Panc1 (cell line): ENCODE measurements around the gene QPCT. TPM values are rescaled to one million over a fixed set of nuclear protein-coding genes. Genes with fewer than 3 reads are reported as not detected.

Experiments used
- ATAC-seq: fragments of 200-7000 bp; cut with Tn5 transposase; 2 replicates; pipeline ENCODE4 v1.9.1; 2020; ENCODE audit warnings: mild to moderate bottlenecking, moderate library complexity
- BruUV-seq: library from RNA; stranded (reverse); fragments of 400-500 nt; replicated peaks from 2 replicates; lab custom pipeline; 2021; lab: Mats Ljungman, UMichigan
- CTCF ChIA-PET: fragments of 300-600 bp; sonication (Branson Sonifier 250); formaldehyde crosslinking; loops from one replicate; lab custom pipeline; 2022; ENCODE audit warnings: antibody characterized with exemption; lab: Charles Lee
- POLR2A ChIA-PET: fragments of 300-600 bp; sonication (Branson Sonifier 250); formaldehyde crosslinking; loops from one replicate; lab custom pipeline; 2022; ENCODE audit warnings: antibody characterized with exemption; lab: Charles Lee
- DNase-seq: peaks from one replicate; pipeline ENCODE4 v3.0.0-alpha.2; 2010; ENCODE audit warnings: low read depth, low spot score
- H3K27ac ChIP-seq: 2 replicates; pipeline ENCODE4 v1.5.1; 2011; ENCODE audit warnings: mild to moderate bottlenecking, low read length, inconsistent platforms
- H3K27me3 ChIP-seq: fragments of 200-500 bp; sonication (Bioruptor generic); 2 replicates; pipeline ENCODE4 v1.6.0; 2014; ENCODE audit warnings: low read length, inconsistent platforms; ENCODE audit not compliant: control insufficient read depth, insufficient read depth
- H3K36me3 ChIP-seq: fragments of 200-500 bp; sonication (Bioruptor generic); 2 replicates; pipeline ENCODE4 v1.5.1; 2014; ENCODE audit warnings: inconsistent platforms, mild to moderate bottlenecking, low read length, moderate library complexity; ENCODE audit not compliant: control insufficient read depth, insufficient read depth
- H3K4me1 ChIP-seq: 2 replicates; pipeline ENCODE4 v1.5.1; 2011; ENCODE audit warnings: inconsistent platforms, mild to moderate bottlenecking, low read length, moderate library complexity; ENCODE audit not compliant: control insufficient read depth, insufficient read depth
- H3K4me3 ChIP-seq, 2 experiments: 2 replicates each; pipeline ENCODE4 v1.5.1; 2011 to 2012; ENCODE audit warnings: low read depth in 2 of 2, low read length in 2 of 2, mild to moderate bottlenecking in 2 of 2, inconsistent platforms in 1 of 2, moderate library complexity in 1 of 2
- H3K9me3 ChIP-seq: fragments of 200-500 bp; sonication (Bioruptor generic); 2 replicates; pipeline ENCODE4 v1.5.1; 2014; ENCODE audit warnings: low read depth, mild to moderate bottlenecking, inconsistent platforms, low read length, moderate library complexity; ENCODE audit not compliant: control insufficient read depth, insufficient read depth
- CTCF ChIP-seq: fragments of 450-650 bp; IDR thresholded peaks from 2 replicates; pipeline ENCODE4 v1.5.1; 2017; ENCODE audit warnings: mild to moderate bottlenecking
- POLR2AphosphoS5 ChIP-seq: IDR thresholded peaks from 2 replicates; pipeline ENCODE4 v1.6.1; 2012; ENCODE audit warnings: mild to moderate bottlenecking, low read depth, low read length, moderate library complexity
- REST ChIP-seq, 2 experiments: IDR thresholded peaks; 2 replicates each; pipeline ENCODE4 v1.6.1; 2011 to 2012; ENCODE audit warnings: low read depth in 2 of 2, control low read depth in 1 of 2, low read length in 1 of 2, mild to moderate bottlenecking in 1 of 2, moderate library complexity in 1 of 2; ENCODE audit not compliant: insufficient read depth in 1 of 2
- SIN3A ChIP-seq: IDR thresholded peaks from 2 replicates; pipeline ENCODE4 v1.6.1; 2012; ENCODE audit warnings: low read depth, mild to moderate bottlenecking, low read length, moderate library complexity, borderline replicate concordance; ENCODE audit not compliant: insufficient read depth
- TCF7L2 ChIP-seq: IDR thresholded peaks from 2 replicates; pipeline ENCODE4 v1.6.1; 2011; ENCODE audit warnings: mild to moderate bottlenecking, low read depth, low read length, inconsistent platforms
- in situ Hi-C: cut with HindIII; loops from 2 replicates; pipeline ENCODE4 v1.10.0; 2016; ENCODE audit warnings: low sequenced_read_pairs, low pct_unique_long_range_greater_than_20kb
- intact Hi-C: fragments of 100-400 bp; cut with micrococcal nuclease; formaldehyde crosslinking; loops from one replicate; pipeline ENCODE4 v1.10.0; 2022; ENCODE audit not compliant: unreplicated experiment
- total RNA-seq: library from RNA; stranded (reverse); gene quantifications from one replicate; pipeline ENCODE4 v1.2.1, GENCODE V29; 2021; ENCODE audit not compliant: unreplicated experiment

QPCT gene
- total RNA-seq, 1 experiment from 2014 or later = 2.3 TPM

DNA sequence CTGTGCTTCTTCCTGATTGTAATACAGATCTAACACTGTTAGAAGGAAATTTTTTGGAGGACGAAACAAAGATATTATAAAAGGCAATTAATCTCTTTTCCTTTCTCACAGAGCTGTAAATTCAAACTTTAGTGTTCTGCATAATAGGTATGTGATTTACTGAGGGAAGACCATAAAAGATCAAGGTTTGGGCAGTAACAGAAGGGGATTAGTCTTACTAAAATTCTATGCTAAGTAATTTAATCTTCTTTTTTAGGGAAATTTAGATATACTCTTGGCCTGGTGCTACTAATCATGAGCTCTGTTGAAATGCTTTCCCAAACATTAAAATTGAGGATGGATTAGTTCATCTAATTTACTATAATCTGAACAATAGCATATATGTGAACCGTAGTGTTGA lies 8.8 kb upstream of the QPCT start:
- Histone ChIP-seq H3K4me3 (no peak overlapping the region), H3K27me3 (no peaks in the 10 kb centered on the region; the same call in 1 of the 2 replicates), H3K27ac (no peak overlapping the region), H3K4me1 (no peaks in the 10 kb centered on the region), H3K36me3 (no peaks in the 10 kb centered on the region), H3K9me3 (no peaks in the 10 kb centered on the region)
- in situ Hi-C loops (no loop called here), intact Hi-C loops (no loop called here)
- no peak for ATAC-seq
- DNase-seq = no peak
- TF ChIP-seq TCF7L2 (no peak), SIN3A (no peak)
- ChIA-PET POLR2A (no interaction called here), CTCF (interaction anchor here (0.5 kb wide), 1 partner anchor 287 kb away, joined by 6 read pairs; no protein-coding TSS in a partner anchor)
- BruUV-seq = no TSS peak

GRCh38 chr2:37337620-37338280 lies 6.7 kb upstream of the QPCT start:
- no peak for TF ChIP-seq TCF7L2
- ATAC-seq (no peak), DNase-seq (no peak)
- in situ Hi-C loops = no loop called here
- Histone ChIP-seq H3K27me3 (no peaks in the 10 kb centered on the region; the same call in 1 of the 2 replicates), H3K36me3 (no peaks in the 10 kb centered on the region), H3K4me1 (no peaks in the 10 kb centered on the region), H3K9me3 (no peaks in the 10 kb centered on the region), H3K4me3 (no peak overlapping the region), H3K27ac (no peak overlapping the region)
- no TSS peak for BruUV-seq
- ChIA-PET POLR2A (no interaction called here), CTCF (no interaction called here)
- intact Hi-C loops = no loop called here

GRCh38 chr2:37338933-37339332 lies 5.5 kb upstream of the QPCT start:
- POLR2A ChIA-PET = no interaction called here
- intact Hi-C loops = no loop called here
- CTCF ChIA-PET = no interaction called here

More at GRCh38 chr2:37338933-37339332, 5.5 kb upstream of the QPCT start:
- Histone ChIP-seq H3K36me3 (no peaks in the 10 kb centered on the region), H3K27me3 (no peaks in the 10 kb centered on the region; the same call in 1 of the 2 replicates), H3K4me1 (no peaks in the 10 kb centered on the region), H3K4me3 (no peak overlapping the region), H3K27ac (no peak overlapping the region), H3K9me3 (no peaks in the 10 kb centered on the region)
- in situ Hi-C loops = no loop called here
- BruUV-seq = no TSS peak
- no peak for TF ChIP-seq REST (IDR thresholded peaks at IDR 0.05; ENCODE audit: insufficient read depth in 1 of 2, low read depth in 2 of 2, low read length in 1 of 2)
- no peak for TF ChIP-seq POLR2AphosphoS5
- TF ChIP-seq TCF7L2 = no peak
- TF ChIP-seq SIN3A = no peak
- TF ChIP-seq CTCF = no peak
- DNase-seq (no peak), ATAC-seq (no peak)
